ENCODE data around the gene AGBL1. TPM values are rescaled to one million over a fixed set of nuclear protein-coding genes. Genes with fewer than 3 reads are reported as not detected.
"Not testable (repeated sequence)": the region's sequence is repeated elsewhere in the genome, so short reads cannot be mapped to it uniquely, and the experiment has no call there.

Gene AGBL1
- total and polyA plus RNA-seq, 2 donors (not counting 3 experiments of a cell fraction or from before 2014, with no cell fraction given): not detected

- H3K4me1 ChIP-seq (ENCODE audit: control insufficient read depth, extremely low read depth, insufficient read depth, low read length); H3K79me2 ChIP-seq (ENCODE audit: control insufficient read depth, insufficient read depth, low read length); CTCF ChIA-PET; H4K20me1 ChIP-seq (replicated peaks; ENCODE audit: control insufficient read depth, extremely low read depth, insufficient read depth, low read length); DNase-seq (ENCODE audit: low read depth, low spot score); BruUV-seq (replicated peaks); FAIRE-seq; H3K4me3 ChIP-seq (replicated peaks in 1 of 3; ENCODE audit: insufficient read depth in 1 of 3, low read depth in 1 of 3, low read length in 3 of 3); H3K9ac ChIP-seq (replicated peaks; ENCODE audit: extremely low read depth, insufficient read depth, low read length); intact Hi-C loops (cut with micrococcal nuclease); H3K9me1 ChIP-seq (replicated peaks; ENCODE audit: control insufficient read depth, extremely low read depth, insufficient read depth, low read length); H3K27ac ChIP-seq (ENCODE audit: insufficient read depth, low read depth, low read length); POLR2A ChIA-PET; H2AFZ ChIP-seq (ENCODE audit: low read depth, low read length); dilution Hi-C loops (cut with MboI; ENCODE audit: extremely low pct_ligation_motif_present, low sequenced_read_pairs); H3K4me2 ChIP-seq (ENCODE audit: insufficient read depth, low read length); H3K9me3 ChIP-seq (replicated peaks; ENCODE audit: control insufficient read depth, insufficient read depth, low read length); H3K36me3 ChIP-seq (ENCODE audit: control insufficient read depth in 2 of 2, extremely low read depth in 1 of 2, insufficient read depth in 2 of 2, low read length in 2 of 2); H3K27me3 ChIP-seq (ENCODE audit: control insufficient read depth in 2 of 2, insufficient read depth in 2 of 2, low read length in 2 of 2): not testable (repeated sequence)
Measured at GRCh38 chr15:87042619-87043018, 962.9 kb downstream of the AGBL1 start.

DNA sequence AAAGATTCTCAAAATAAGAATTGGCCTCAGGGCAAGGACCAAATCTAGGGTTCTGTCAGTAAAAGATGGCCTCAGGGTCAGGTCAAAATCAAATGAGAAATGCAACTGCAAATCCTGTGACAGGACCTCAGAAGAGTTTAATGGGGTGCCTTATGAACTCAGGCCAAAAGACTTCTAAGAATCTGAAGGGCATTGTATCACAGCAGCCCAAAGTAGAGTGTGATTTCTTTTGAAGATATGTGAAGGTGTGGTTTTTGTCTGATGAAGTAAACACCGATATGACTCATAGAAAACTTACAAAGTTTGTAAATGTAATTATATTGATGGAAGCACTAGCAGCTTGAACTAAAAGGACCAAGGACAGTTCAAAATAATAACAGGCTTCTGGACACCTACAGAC lies 966.1 kb downstream of the AGBL1 start:
- H3K9me3 ChIP-seq (replicated peaks; ENCODE audit: control insufficient read depth, insufficient read depth, low read length): no peaks in the 10 kb centered on the region
- POLR2A ChIA-PET: no interaction called here
- TF ChIP-seq FOS (IDR thresholded peaks at IDR 0.05; ENCODE audit: borderline replicate concordance, insufficient read depth, low read length) (no peak), EZH2 (IDR thresholded peaks at IDR 0.05; ENCODE audit: borderline replicate concordance, low read depth, low read length, severe bottlenecking) (no peak), GATA2 (IDR thresholded peaks at IDR 0.05; ENCODE audit: insufficient read depth, insufficient read length, low read depth, low read length) (no peak), MYC (IDR thresholded peaks at IDR 0.05; ENCODE audit: low read depth, low read length) (no peak), POLR2AphosphoS5 (IDR thresholded peaks at IDR 0.05; ENCODE audit: insufficient read depth, low read depth, low read length) (no peak), POLR2A (IDR thresholded peaks at IDR 0.05; ENCODE audit: low read depth, low read length) (no peak), JUN (IDR thresholded peaks at IDR 0.05; ENCODE audit: borderline replicate concordance, insufficient read depth, insufficient read length, low read depth) (no peak)
- TF ChIP-seq, protein P1, sequence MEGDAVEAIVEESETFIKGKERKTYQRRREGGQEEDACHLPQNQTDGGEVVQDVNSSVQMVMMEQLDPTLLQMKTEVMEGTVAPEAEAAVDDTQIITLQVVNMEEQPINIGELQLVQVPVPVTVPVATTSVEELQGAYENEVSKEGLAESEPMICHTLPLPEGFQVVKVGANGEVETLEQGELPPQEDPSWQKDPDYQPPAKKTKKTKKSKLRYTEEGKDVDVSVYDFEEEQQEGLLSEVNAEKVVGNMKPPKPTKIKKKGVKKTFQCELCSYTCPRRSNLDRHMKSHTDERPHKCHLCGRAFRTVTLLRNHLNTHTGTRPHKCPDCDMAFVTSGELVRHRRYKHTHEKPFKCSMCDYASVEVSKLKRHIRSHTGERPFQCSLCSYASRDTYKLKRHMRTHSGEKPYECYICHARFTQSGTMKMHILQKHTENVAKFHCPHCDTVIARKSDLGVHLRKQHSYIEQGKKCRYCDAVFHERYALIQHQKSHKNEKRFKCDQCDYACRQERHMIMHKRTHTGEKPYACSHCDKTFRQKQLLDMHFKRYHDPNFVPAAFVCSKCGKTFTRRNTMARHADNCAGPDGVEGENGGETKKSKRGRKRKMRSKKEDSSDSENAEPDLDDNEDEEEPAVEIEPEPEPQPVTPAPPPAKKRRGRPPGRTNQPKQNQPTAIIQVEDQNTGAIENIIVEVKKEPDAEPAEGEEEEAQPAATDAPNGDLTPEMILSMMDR (IDR thresholded peaks at IDR 0.05; ENCODE audit: extremely low read depth in 1 of 2, insufficient read depth in 1 of 2, low read depth in 1 of 2, low read length in 2 of 2): no peak
- TF ChIP-seq, protein P2, sequence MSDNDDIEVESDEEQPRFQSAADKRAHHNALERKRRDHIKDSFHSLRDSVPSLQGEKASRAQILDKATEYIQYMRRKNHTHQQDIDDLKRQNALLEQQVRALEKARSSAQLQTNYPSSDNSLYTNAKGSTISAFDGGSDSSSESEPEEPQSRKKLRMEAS (IDR thresholded peaks at IDR 0.05; ENCODE audit: insufficient read depth, insufficient read length): no peak
- no peak overlapping the region for H2AFZ ChIP-seq (ENCODE audit: low read depth, low read length)
- no TSS peak for BruUV-seq (replicated peaks)
- no peaks in the 10 kb centered on the region for H3K36me3 ChIP-seq (ENCODE audit: control insufficient read depth in 2 of 2, extremely low read depth in 1 of 2, insufficient read depth in 2 of 2, low read length in 2 of 2)
- H3K4me3 ChIP-seq (replicated peaks in 1 of 3; ENCODE audit: insufficient read depth in 1 of 3, low read depth in 1 of 3, low read length in 3 of 3): no peak overlapping the region
- dilution Hi-C loops (cut with MboI; ENCODE audit: extremely low pct_ligation_motif_present, low sequenced_read_pairs): no loop called here
- intact Hi-C loops (cut with micrococcal nuclease): no loop called here
- FAIRE-seq (no peak), DNase-seq (ENCODE audit: low read depth, low spot score) (no peak)
- H3K9ac ChIP-seq (replicated peaks; ENCODE audit: extremely low read depth, insufficient read depth, low read length): no peak overlapping the region
- no peaks in the 10 kb centered on the region for H4K20me1 ChIP-seq (replicated peaks; ENCODE audit: control insufficient read depth, extremely low read depth, insufficient read depth, low read length)
- H3K4me1 ChIP-seq (ENCODE audit: control insufficient read depth, extremely low read depth, insufficient read depth, low read length): no peaks in the 10 kb centered on the region
- H3K27ac ChIP-seq (ENCODE audit: insufficient read depth, low read depth, low read length): no peak overlapping the region
- H3K4me2 ChIP-seq (ENCODE audit: insufficient read depth, low read length): no peak overlapping the region
- CTCF ChIA-PET: no interaction called here
- no peaks in the 10 kb centered on the region for H3K27me3 ChIP-seq (ENCODE audit: control insufficient read depth in 2 of 2, insufficient read depth in 2 of 2, low read length in 2 of 2)
- no peaks in the 10 kb centered on the region for H3K79me2 ChIP-seq (ENCODE audit: control insufficient read depth, insufficient read depth, low read length)
- no peaks in the 10 kb centered on the region for H3K9me1 ChIP-seq (replicated peaks; ENCODE audit: control insufficient read depth, extremely low read depth, insufficient read depth, low read length)

All from endothelial cell of umbilical vein (primary cell).